DOHH2 (cell line): ENCODE results near the gene PPP3CA.
"Not testable (repeated sequence)": the region's sequence is repeated elsewhere in the genome, so short reads cannot be mapped to it uniquely, and the experiment has no call there.

Source experiments
- H3F3A ChIP-seq: fragments of 200-600 bp; sonication (generic), shearing (Covaris generic); 2 replicates; pipeline ENCODE4 v1.6.0; 2016; ENCODE audit warnings: antibody characterized with exemption, mild to moderate bottlenecking; ENCODE audit not compliant: control insufficient read depth, insufficient read depth
- H3K27ac ChIP-seq: fragments of 200-600 bp; sonication (generic); 2 replicates; pipeline ENCODE4 v1.5.1; 2014; ENCODE audit warnings: low read depth, mild to moderate bottlenecking, low read length, moderate library complexity
- H3K27me3 ChIP-seq: fragments of 200-600 bp; sonication (generic); 2 replicates; pipeline ENCODE4 v1.6.1; 2014; ENCODE audit warnings: mild to moderate bottlenecking, low read length, mixed read lengths; ENCODE audit not compliant: control insufficient read depth
- H3K36me3 ChIP-seq: fragments of 200-600 bp; sonication (generic); 2 replicates; pipeline ENCODE4 v1.6.1; 2014; ENCODE audit warnings: mild to moderate bottlenecking, low read length, moderate library complexity, mixed read lengths; ENCODE audit not compliant: control insufficient read depth
- H3K4me1 ChIP-seq: fragments of 200-600 bp; sonication (generic); 2 replicates; pipeline ENCODE4 v1.6.1; 2014; ENCODE audit warnings: mild to moderate bottlenecking, low read length, mixed read lengths; ENCODE audit not compliant: control insufficient read depth
- H3K4me2 ChIP-seq: fragments of 200-600 bp; sonication (generic); 2 replicates; pipeline ENCODE4 v1.6.0; 2014; ENCODE audit warnings: mild to moderate bottlenecking, low read length, moderate library complexity
- H3K4me3 ChIP-seq: fragments of 200-600 bp; sonication (generic); 2 replicates; pipeline ENCODE4 v1.5.1; 2014; ENCODE audit warnings: mild to moderate bottlenecking, low read length, mixed read lengths
- H3K79me2 ChIP-seq: fragments of 200-600 bp; sonication (generic); 2 replicates; pipeline ENCODE4 v1.6.1; 2014; ENCODE audit warnings: mild to moderate bottlenecking, low read length, mixed read lengths; ENCODE audit not compliant: control insufficient read depth
- H3K9me2 ChIP-seq: fragments of 200-600 bp; sonication (generic); replicated peaks from 2 replicates; pipeline ENCODE4 v1.6.1; 2014; ENCODE audit warnings: mild to moderate bottlenecking, low read length, mixed read lengths; ENCODE audit not compliant: control insufficient read depth
- H3K9me3 ChIP-seq: fragments of 200-600 bp; sonication (generic); 2 replicates; pipeline ENCODE4 v1.6.1; 2014; ENCODE audit warnings: antibody characterized with exemption, low read length, mixed read lengths; ENCODE audit not compliant: control insufficient read depth, insufficient read depth
- H4K20me1 ChIP-seq: fragments of 200-600 bp; sonication (generic); 2 replicates; pipeline ENCODE4 v1.6.0; 2014; ENCODE audit warnings: low read depth, mild to moderate bottlenecking, antibody characterized with exemption, low read length, moderate library complexity; ENCODE audit not compliant: control insufficient read depth, insufficient read depth
- EZH2phosphoT487 ChIP-seq: fragments of 200-600 bp; sonication (generic); IDR thresholded peaks from 2 replicates; pipeline ENCODE4 v1.6.1; 2017; ENCODE audit warnings: borderline replicate concordance, mild to moderate bottlenecking, antibody characterized with exemption, low read length, moderate library complexity, mixed read lengths
- TF ChIP-seq, protein P1 (sequence below): fragments of 200-600 bp; sonication (generic); IDR thresholded peaks from one replicate; pipeline ENCODE4 v1.5.1; 2014; ENCODE audit warnings: antibody characterized with exemption, mild to moderate bottlenecking, low read depth, low read length; ENCODE audit not compliant: poor library complexity, severe bottlenecking

Gene PPP3CA

DNA sequence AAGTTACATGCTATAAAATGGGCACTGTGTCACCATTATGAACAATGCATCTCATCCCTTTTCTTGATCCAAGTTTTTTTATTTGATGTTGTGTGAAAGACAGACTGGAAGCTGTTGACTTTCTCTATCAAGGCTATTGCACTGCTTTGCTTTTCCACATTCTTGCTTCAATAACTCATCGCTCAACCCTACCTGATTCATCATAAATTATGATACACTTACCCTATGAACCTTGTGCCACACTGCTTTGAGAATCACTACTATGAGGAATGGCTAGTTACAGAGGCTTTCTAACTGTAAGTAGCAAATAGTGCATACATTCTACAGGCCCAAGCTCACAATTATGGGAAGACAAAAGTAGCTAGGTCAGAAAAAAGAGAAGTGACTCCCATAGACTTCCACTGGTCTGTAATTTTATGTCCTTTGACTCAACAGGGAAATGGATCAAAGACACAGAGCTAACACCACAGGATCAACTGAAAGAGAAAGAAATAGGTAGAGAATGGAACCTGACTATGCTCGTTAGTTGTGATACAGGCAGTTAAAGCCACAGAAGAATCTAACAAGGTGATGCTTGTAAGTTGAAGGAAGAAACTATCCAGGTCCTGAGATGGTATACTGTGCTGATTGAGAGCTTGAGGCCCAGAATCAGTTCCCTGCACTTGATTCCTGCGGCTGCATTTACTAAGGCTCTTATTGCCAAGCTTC, 163.5 kb downstream of the PPP3CA start:
- H3F3A ChIP-seq: no peaks in the 10 kb centered on the region
- H3K4me1 ChIP-seq: peaks cover 5% of the 10 kb centered on the region; the same call in 1 of the 2 replicates
- no peaks in the 10 kb centered on the region for H3K9me3 ChIP-seq
- no peaks in the 10 kb centered on the region for H3K79me2 ChIP-seq
- H3K27ac ChIP-seq: no peak overlapping the region
- TF ChIP-seq, protein P1, sequence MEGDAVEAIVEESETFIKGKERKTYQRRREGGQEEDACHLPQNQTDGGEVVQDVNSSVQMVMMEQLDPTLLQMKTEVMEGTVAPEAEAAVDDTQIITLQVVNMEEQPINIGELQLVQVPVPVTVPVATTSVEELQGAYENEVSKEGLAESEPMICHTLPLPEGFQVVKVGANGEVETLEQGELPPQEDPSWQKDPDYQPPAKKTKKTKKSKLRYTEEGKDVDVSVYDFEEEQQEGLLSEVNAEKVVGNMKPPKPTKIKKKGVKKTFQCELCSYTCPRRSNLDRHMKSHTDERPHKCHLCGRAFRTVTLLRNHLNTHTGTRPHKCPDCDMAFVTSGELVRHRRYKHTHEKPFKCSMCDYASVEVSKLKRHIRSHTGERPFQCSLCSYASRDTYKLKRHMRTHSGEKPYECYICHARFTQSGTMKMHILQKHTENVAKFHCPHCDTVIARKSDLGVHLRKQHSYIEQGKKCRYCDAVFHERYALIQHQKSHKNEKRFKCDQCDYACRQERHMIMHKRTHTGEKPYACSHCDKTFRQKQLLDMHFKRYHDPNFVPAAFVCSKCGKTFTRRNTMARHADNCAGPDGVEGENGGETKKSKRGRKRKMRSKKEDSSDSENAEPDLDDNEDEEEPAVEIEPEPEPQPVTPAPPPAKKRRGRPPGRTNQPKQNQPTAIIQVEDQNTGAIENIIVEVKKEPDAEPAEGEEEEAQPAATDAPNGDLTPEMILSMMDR: no peak
- TF ChIP-seq EZH2phosphoT487: no peak
- no peak overlapping the region for H3K4me3 ChIP-seq
- H3K36me3 ChIP-seq: no peaks in the 10 kb centered on the region
- H3K27me3 ChIP-seq: no peaks in the 10 kb centered on the region
- no peaks in the 10 kb centered on the region for H4K20me1 ChIP-seq
- H3K4me2 ChIP-seq: no peak overlapping the region
- no peaks in the 10 kb centered on the region for H3K9me2 ChIP-seq

DNA sequence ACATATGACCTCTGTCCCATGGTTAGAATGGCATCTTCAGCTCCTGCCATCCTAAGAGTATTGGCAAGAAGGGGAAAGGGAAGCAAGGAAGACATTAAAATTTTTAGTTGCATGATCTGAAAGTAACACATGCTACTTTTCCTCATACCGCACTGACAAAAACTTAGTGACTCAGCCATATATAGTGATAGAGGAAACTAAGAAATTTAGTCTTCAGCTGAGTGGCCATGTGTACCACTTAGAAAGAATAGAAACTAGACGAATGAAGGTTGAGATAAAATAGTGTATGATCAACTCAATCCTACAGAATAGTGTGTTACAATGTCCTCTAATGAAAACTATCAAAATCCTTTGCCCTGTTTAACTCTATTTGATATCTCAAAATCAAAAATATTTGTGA, 164.1 kb downstream of the PPP3CA start:
- no peak overlapping the region for H3K27ac ChIP-seq

DNA sequence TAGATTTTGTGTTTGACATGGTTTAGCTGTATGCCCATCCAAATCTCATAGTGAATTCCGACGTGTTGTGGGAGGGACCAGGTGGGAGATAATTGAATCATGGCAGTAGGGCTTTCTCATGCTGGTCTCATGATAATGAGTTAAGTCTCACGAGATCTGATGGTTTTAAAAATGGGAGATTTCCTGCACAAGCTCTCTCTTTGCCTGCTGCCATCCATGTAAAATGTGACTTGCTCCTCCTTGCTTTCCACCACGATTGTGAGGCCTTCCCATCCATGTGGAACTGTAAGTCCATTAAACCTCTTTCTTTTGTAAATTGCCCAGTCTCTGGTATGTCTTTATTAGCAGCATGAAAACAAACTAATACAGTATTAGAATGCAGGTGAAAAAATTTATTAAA, 164.6 kb downstream of the PPP3CA start:
- H3K27me3 ChIP-seq: not testable (repeated sequence)

More for the DNA sequence above, 164.1 kb downstream of the PPP3CA start:
- Histone ChIP-seq H3K4me2 (no peak overlapping the region), H3K36me3 (no peaks in the 10 kb centered on the region), H3K27me3 (no peaks in the 10 kb centered on the region), H3K9me3 (no peaks in the 10 kb centered on the region), H4K20me1 (no peaks in the 10 kb centered on the region), H3K9me2 (no peaks in the 10 kb centered on the region), H3F3A (no peaks in the 10 kb centered on the region), H3K4me3 (no peak overlapping the region), H3K4me1 (peaks cover 5% of the 10 kb centered on the region; the same call in 1 of the 2 replicates), H3K79me2 (no peaks in the 10 kb centered on the region)
- no peak for TF ChIP-seq EZH2phosphoT487
- TF ChIP-seq, protein P1: no peak

DNA sequence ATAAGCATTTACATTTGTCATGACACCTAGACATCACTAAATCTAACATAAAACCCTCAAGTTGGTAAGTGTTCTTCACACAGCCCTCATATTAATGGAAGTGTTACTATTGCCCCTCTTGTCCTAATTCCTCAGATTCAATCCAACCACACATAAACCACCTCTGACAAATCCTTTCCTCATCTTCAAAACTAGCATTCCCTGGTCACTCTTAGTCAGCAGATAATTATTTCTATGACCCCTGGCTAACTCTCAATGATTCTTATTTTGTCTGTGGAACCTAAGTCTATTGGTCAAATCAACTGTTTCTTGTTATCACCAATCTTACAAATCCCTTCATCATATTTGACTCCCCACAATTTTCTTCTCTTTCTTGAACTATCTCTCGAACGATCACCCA, 168.6 kb downstream of the PPP3CA start:
- Histone ChIP-seq H4K20me1 (no peaks in the 10 kb centered on the region), H3K36me3 (no peaks in the 10 kb centered on the region), H3K79me2 (no peaks in the 10 kb centered on the region)

More for the DNA sequence above, 164.6 kb downstream of the PPP3CA start:
- H3K9me2 ChIP-seq, H3K27ac ChIP-seq, H3K9me3 ChIP-seq, H3K79me2 ChIP-seq, H3F3A ChIP-seq, H3K4me3 ChIP-seq, H3K4me1 ChIP-seq, H3K4me2 ChIP-seq, H4K20me1 ChIP-seq, H3K36me3 ChIP-seq: not testable (repeated sequence)

More for the DNA sequence above, 168.6 kb downstream of the PPP3CA start:
- Histone ChIP-seq H3K27ac (no peak overlapping the region), H3K4me3 (no peak overlapping the region), H3K9me3 (no peaks in the 10 kb centered on the region), H3K9me2 (no peaks in the 10 kb centered on the region), H3K4me2 (no peak overlapping the region), H3F3A (no peaks in the 10 kb centered on the region), H3K27me3 (no peaks in the 10 kb centered on the region), H3K4me1 (no peaks in the 10 kb centered on the region)
- no peak for TF ChIP-seq EZH2phosphoT487
- TF ChIP-seq, protein P1: no peak
